BLaER1 (cell line): ENCODE results near the gene PRTG.

ENCODE experiments used
- H3K27ac ChIP-seq: shearing (Covaris generic); formaldehyde crosslinking; 2 replicates; pipeline ENCODE4 v1.8.1; 2022
- H3K27me3 ChIP-seq: shearing (Covaris generic); formaldehyde crosslinking; 2 replicates; pipeline ENCODE4 v1.8.1; 2022
- H3K36me3 ChIP-seq: shearing (Covaris generic); formaldehyde crosslinking; 2 replicates; pipeline ENCODE4 v1.8.1; 2022
- H3K4me1 ChIP-seq: shearing (Covaris generic); formaldehyde crosslinking; 2 replicates; pipeline ENCODE4 v1.8.1; 2022
- H3K4me2 ChIP-seq: shearing (Covaris generic); formaldehyde crosslinking; 2 replicates; pipeline ENCODE4 v1.8.1; 2022
- H3K4me3 ChIP-seq: shearing (Covaris generic); formaldehyde crosslinking; 2 replicates; pipeline ENCODE4 v1.8.1; 2022
- H3K9ac ChIP-seq: shearing (Covaris generic); formaldehyde crosslinking; 2 replicates; pipeline ENCODE4 v1.8.1; 2022
- H3K9me3 ChIP-seq: shearing (Covaris generic); formaldehyde crosslinking; 2 replicates; pipeline ENCODE4 v1.8.1; 2022
- H4K20me1 ChIP-seq: shearing (Covaris generic); formaldehyde crosslinking; 2 replicates; pipeline ENCODE4 v1.8.1; 2022
- Cebpa-rat ChIP-seq: shearing (Covaris generic); IDR thresholded peaks from 2 replicates; pipeline ENCODE4 v1.8.1; 2022

PRTG gene

GRCh38 chr15:55673287-55673686 is 69.7 kb downstream of the PRTG start:
- no peaks in the 10 kb centered on the region for H3K27me3 ChIP-seq
- H3K36me3 ChIP-seq: no peaks in the 10 kb centered on the region
- no peak overlapping the region for H3K27ac ChIP-seq
- no peak overlapping the region for H3K9ac ChIP-seq
- H3K9me3 ChIP-seq: no peaks in the 10 kb centered on the region
- H3K4me3 ChIP-seq: no peak overlapping the region
- no peaks in the 10 kb centered on the region for H4K20me1 ChIP-seq
- no peak overlapping the region for H3K4me2 ChIP-seq
- no peak for TF ChIP-seq Cebpa-rat
- H3K4me1 ChIP-seq: no peaks in the 10 kb centered on the region

GRCh38 chr15:55669270-55669669 is 73.7 kb downstream of the PRTG start:
- Histone ChIP-seq H3K4me1 (no peaks in the 10 kb centered on the region), H3K9me3 (no peaks in the 10 kb centered on the region), H4K20me1 (no peaks in the 10 kb centered on the region), H3K4me3 (no peak overlapping the region), H3K4me2 (no peak overlapping the region), H3K27me3 (no peaks in the 10 kb centered on the region), H3K9ac (no peak overlapping the region), H3K27ac (no peak overlapping the region), H3K36me3 (no peaks in the 10 kb centered on the region)
- no peak for TF ChIP-seq Cebpa-rat

- Histone ChIP-seq H3K4me1 (no peaks in the 10 kb centered on the region), H3K27ac (no peak overlapping the region), H3K27me3 (no peaks in the 10 kb centered on the region), H3K36me3 (no peaks in the 10 kb centered on the region), H4K20me1 (no peaks in the 10 kb centered on the region), H3K4me3 (no peak overlapping the region), H3K9me3 (no peaks in the 10 kb centered on the region), H3K9ac (no peak overlapping the region), H3K4me2 (no peak overlapping the region)
- no peak for TF ChIP-seq Cebpa-rat
These were observed 77.2 kb downstream of the PRTG start for GRCh38 chr15:55665605-55666227.

- H3K4me2 ChIP-seq: no peak overlapping the region
- H3K27me3 ChIP-seq: no peaks in the 10 kb centered on the region
- H3K9me3 ChIP-seq: no peaks in the 10 kb centered on the region
- no peaks in the 10 kb centered on the region for H3K4me1 ChIP-seq
- no peaks in the 10 kb centered on the region for H4K20me1 ChIP-seq
- H3K9ac ChIP-seq: no peak overlapping the region
- H3K27ac ChIP-seq: no peak overlapping the region
- no peaks in the 10 kb centered on the region for H3K36me3 ChIP-seq
- no peak overlapping the region for H3K4me3 ChIP-seq
- no peak for TF ChIP-seq Cebpa-rat
These were observed 81.5 kb downstream of the PRTG start for GRCh38 chr15:55661428-55661827.

GRCh38 chr15:55660153-55660552 is 82.8 kb downstream of the PRTG start:
- H3K4me1 ChIP-seq: no peaks in the 10 kb centered on the region
- no peaks in the 10 kb centered on the region for H3K9me3 ChIP-seq
- H3K36me3 ChIP-seq: no peaks in the 10 kb centered on the region
- no peak overlapping the region for H3K4me3 ChIP-seq
- no peak overlapping the region for H3K4me2 ChIP-seq
- no peaks in the 10 kb centered on the region for H3K27me3 ChIP-seq
- no peak for TF ChIP-seq Cebpa-rat
- H3K27ac ChIP-seq: no peak overlapping the region
- no peaks in the 10 kb centered on the region for H4K20me1 ChIP-seq
- H3K9ac ChIP-seq: no peak overlapping the region

- H3K4me3 ChIP-seq: no peak overlapping the region
- no peaks in the 10 kb centered on the region for H3K27me3 ChIP-seq
- H3K4me2 ChIP-seq: no peak overlapping the region
- H3K9me3 ChIP-seq: no peaks in the 10 kb centered on the region
- H3K9ac ChIP-seq: no peak overlapping the region
- H3K36me3 ChIP-seq: no peaks in the 10 kb centered on the region
- no peak overlapping the region for H3K27ac ChIP-seq
- H4K20me1 ChIP-seq: no peaks in the 10 kb centered on the region
- H3K4me1 ChIP-seq: no peaks in the 10 kb centered on the region
- TF ChIP-seq Cebpa-rat: no peak
These were observed 83.5 kb downstream of the PRTG start for GRCh38 chr15:55659481-55659880.

GRCh38 chr15:55658886-55659285 is 84.1 kb downstream of the PRTG start:
- Histone ChIP-seq H3K27me3 (no peaks in the 10 kb centered on the region), H3K36me3 (no peaks in the 10 kb centered on the region), H3K4me2 (no peak overlapping the region), H3K9me3 (no peaks in the 10 kb centered on the region), H3K4me3 (no peak overlapping the region), H4K20me1 (no peaks in the 10 kb centered on the region), H3K9ac (no peak overlapping the region), H3K27ac (no peak overlapping the region), H3K4me1 (no peaks in the 10 kb centered on the region)
- no peak for TF ChIP-seq Cebpa-rat

- no peak overlapping the region for H3K27ac ChIP-seq
- H3K9me3 ChIP-seq: no peaks in the 10 kb centered on the region
- H3K4me1 ChIP-seq: no peaks in the 10 kb centered on the region
- H3K9ac ChIP-seq: no peak overlapping the region
- no peak for TF ChIP-seq Cebpa-rat
- H3K4me3 ChIP-seq: no peak overlapping the region
- no peaks in the 10 kb centered on the region for H4K20me1 ChIP-seq
- H3K36me3 ChIP-seq: no peaks in the 10 kb centered on the region
- no peaks in the 10 kb centered on the region for H3K27me3 ChIP-seq
- H3K4me2 ChIP-seq: no peak overlapping the region
These were observed 88.4 kb downstream of the PRTG start for GRCh38 chr15:55654561-55655031.

- Histone ChIP-seq H3K27ac (no peak overlapping the region), H3K36me3 (no peaks in the 10 kb centered on the region), H3K27me3 (no peaks in the 10 kb centered on the region), H3K4me3 (no peak overlapping the region), H3K9me3 (no peaks in the 10 kb centered on the region), H4K20me1 (no peaks in the 10 kb centered on the region), H3K9ac (no peak overlapping the region), H3K4me2 (no peak overlapping the region), H3K4me1 (no peaks in the 10 kb centered on the region)
- no peak for TF ChIP-seq Cebpa-rat
These were observed 90.0 kb downstream of the PRTG start for GRCh38 chr15:55652909-55653495.

- H4K20me1 ChIP-seq: no peaks in the 10 kb centered on the region
- H3K27me3 ChIP-seq: no peaks in the 10 kb centered on the region
- no peak for TF ChIP-seq Cebpa-rat
- no peak overlapping the region for H3K4me3 ChIP-seq
- H3K36me3 ChIP-seq: no peaks in the 10 kb centered on the region
- H3K27ac ChIP-seq: no peak overlapping the region
- H3K4me1 ChIP-seq: no peaks in the 10 kb centered on the region
- H3K9ac ChIP-seq: no peak overlapping the region
- H3K4me2 ChIP-seq: no peak overlapping the region
- no peaks in the 10 kb centered on the region for H3K9me3 ChIP-seq
These were observed 90.6 kb downstream of the PRTG start for GRCh38 chr15:55652359-55652758.

GRCh38 chr15:55649058-55649423 is 93.9 kb downstream of the PRTG start:
- no peaks in the 10 kb centered on the region for H3K27me3 ChIP-seq
- no peaks in the 10 kb centered on the region for H3K36me3 ChIP-seq
- TF ChIP-seq Cebpa-rat: no peak
- H4K20me1 ChIP-seq: no peaks in the 10 kb centered on the region
- no peaks in the 10 kb centered on the region for H3K4me1 ChIP-seq
- no peak overlapping the region for H3K27ac ChIP-seq
- H3K9me3 ChIP-seq: no peaks in the 10 kb centered on the region
- H3K4me2 ChIP-seq: no peak overlapping the region
- H3K4me3 ChIP-seq: no peak overlapping the region
- no peak overlapping the region for H3K9ac ChIP-seq
